Progenitor cell of endocrine pancreas (in vitro differentiated cells): ENCODE measurements around the gene DMBX1. TPM values are rescaled to one million over a fixed set of nuclear protein-coding genes. Genes with fewer than 3 reads are reported as not detected.

Experiments used
- DNase-seq: peaks from one replicate; pipeline ENCODE4 v3.0.0; 2021; ENCODE audit warnings: low spot score; ENCODE audit not compliant: unreplicated experiment
- H3K27ac Mint-ChIP-seq: 2 replicates; pipeline ENCODE4 v1.8.0; 2021; ENCODE audit warnings: mild to moderate bottlenecking, moderate library complexity, mixed read lengths
- H3K27me3 Mint-ChIP-seq: 2 replicates; pipeline ENCODE4 v1.8.0; 2021; ENCODE audit warnings: mixed read lengths
- H3K36me3 Mint-ChIP-seq: 2 replicates; pipeline ENCODE4 v1.8.0; 2022; ENCODE audit warnings: mixed read lengths; ENCODE audit not compliant: insufficient read depth
- H3K4me1 Mint-ChIP-seq: 2 replicates; pipeline ENCODE4 v1.8.0; 2021; ENCODE audit warnings: low read depth, mixed read lengths
- H3K4me3 Mint-ChIP-seq: 2 replicates; pipeline ENCODE4 v1.8.0; 2021; ENCODE audit warnings: low read depth, mild to moderate bottlenecking, moderate library complexity, mixed read lengths
- H3K9me3 Mint-ChIP-seq: 2 replicates; pipeline ENCODE4 v1.8.0; 2021; ENCODE audit warnings: low read depth, mixed read lengths
- total RNA-seq: library from RNA; stranded (reverse); gene quantifications from 2 replicates; pipeline ENCODE4 v1.2.1, GENCODE V29; 2021
- TF ChIP-seq, protein P1 (sequence below): fragments of 200-600 bp; sonication (generic); IDR thresholded peaks from one replicate; pipeline ENCODE4 v1.5.0; 2021; ENCODE audit warnings: antibody characterized with exemption, mild to moderate bottlenecking; ENCODE audit not compliant: unreplicated experiment

DMBX1 gene
- total RNA-seq, 1 donor from 2014 or later = not detected

DNA sequence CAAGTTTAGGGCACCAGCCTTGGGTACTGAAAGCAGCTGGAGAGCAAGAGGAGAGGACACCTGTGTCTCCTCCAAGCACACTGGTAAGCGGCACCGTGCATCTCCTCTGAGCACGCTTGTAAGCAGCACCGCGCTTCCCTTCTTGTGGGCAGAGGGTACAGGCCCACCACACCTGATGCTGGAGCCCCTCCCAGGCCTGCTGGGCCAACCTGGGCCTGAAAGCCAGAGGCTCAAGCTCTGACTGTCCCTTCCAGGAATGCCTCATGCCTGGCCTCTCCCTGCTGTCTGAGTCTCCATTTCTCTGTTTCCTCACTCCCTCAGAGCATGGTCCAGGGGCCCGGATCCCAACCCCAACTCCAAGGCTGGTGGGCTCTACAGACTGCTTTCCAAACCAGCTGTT lies 25.9 kb downstream of the DMBX1 start:
- Mint-ChIP-seq H3K27ac (no peak overlapping the region), H3K36me3 (no peaks in the 10 kb centered on the region), H3K4me1 (peaks cover 16% of the 10 kb centered on the region), H3K27me3 (peaks cover 57% of the 10 kb centered on the region), H3K9me3 (no peaks in the 10 kb centered on the region), H3K4me3 (no peak overlapping the region)
- DNase-seq = no peak
- TF ChIP-seq, protein P1, sequence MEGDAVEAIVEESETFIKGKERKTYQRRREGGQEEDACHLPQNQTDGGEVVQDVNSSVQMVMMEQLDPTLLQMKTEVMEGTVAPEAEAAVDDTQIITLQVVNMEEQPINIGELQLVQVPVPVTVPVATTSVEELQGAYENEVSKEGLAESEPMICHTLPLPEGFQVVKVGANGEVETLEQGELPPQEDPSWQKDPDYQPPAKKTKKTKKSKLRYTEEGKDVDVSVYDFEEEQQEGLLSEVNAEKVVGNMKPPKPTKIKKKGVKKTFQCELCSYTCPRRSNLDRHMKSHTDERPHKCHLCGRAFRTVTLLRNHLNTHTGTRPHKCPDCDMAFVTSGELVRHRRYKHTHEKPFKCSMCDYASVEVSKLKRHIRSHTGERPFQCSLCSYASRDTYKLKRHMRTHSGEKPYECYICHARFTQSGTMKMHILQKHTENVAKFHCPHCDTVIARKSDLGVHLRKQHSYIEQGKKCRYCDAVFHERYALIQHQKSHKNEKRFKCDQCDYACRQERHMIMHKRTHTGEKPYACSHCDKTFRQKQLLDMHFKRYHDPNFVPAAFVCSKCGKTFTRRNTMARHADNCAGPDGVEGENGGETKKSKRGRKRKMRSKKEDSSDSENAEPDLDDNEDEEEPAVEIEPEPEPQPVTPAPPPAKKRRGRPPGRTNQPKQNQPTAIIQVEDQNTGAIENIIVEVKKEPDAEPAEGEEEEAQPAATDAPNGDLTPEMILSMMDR = no peak

DNA sequence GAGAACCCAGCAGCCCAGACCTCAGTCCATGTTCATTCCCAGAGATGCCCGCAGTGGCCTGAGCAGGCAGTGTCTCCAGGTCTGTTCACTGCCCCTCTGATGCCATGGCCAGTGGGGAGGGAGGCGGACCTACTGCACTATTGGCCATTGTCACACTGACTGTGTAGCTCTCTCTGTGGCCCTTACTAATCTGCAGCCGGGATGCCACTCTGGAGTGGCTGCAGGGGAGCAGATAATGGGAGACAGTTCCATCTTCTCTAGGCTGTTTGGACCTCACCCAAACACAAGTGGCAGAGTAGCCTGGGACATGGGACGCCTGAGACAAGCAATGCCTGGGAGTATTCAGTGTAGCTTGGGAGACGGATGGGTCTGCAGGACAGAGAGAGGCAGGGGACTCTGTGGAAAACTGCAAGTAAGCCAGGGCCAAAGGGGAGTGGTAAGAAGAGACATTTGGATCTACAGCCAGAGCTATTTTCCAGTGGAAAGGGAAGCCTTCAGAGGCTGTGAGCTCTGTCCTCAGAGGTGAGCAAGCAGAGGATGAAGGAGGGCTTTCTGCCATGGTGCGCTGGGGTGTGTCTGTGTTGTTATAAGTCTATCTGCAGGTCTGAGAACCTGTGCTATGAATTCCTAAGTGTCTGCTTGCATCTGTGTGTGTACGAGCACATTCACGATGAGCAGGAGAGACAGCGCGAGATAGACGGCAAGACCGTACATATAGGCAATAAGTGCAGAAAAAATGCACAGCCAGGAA lies 26.7 kb downstream of the DMBX1 start:
- Mint-ChIP-seq H3K4me1 (peaks cover 17% of the 10 kb centered on the region), H3K27me3 (peaks cover 59% of the 10 kb centered on the region), H3K9me3 (no peaks in the 10 kb centered on the region), H3K4me3 (no peak overlapping the region), H3K36me3 (no peaks in the 10 kb centered on the region), H3K27ac (no peak overlapping the region)
- DNase-seq = no peak
- TF ChIP-seq, protein P1 = no peak

DNA sequence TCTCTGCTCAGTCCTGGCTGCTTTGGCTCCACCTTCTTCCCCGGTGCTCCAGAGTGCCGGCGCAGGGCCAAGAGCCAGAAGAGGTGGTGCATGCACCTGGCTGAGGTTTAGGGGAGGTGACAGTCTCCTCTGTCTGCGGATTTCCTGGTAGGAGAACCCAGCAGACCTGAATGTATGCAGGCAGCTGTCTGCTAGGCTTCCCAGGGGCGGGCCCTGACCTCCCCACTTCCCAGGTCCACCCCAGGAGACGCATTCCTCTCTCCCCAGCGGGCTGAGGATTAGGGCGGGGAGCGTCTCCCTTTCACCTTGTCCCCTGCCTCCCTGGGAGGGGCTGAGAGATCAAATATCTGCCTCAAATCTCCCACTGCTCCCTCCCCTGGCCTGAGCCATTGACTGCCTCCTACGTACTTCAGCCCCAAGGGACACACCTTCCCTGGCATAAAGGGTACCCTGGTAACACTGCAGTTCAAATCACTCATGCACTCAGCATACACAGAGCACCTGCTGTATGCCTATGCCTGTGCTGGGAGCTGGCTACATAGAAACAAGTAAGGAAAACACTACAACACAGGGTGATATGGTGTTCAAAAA lies 27.5 kb downstream of the DMBX1 start:
- no peaks in the 10 kb centered on the region for H3K36me3 Mint-ChIP-seq
- no peaks in the 10 kb centered on the region for H3K9me3 Mint-ChIP-seq
- no peak overlapping the region for H3K27ac Mint-ChIP-seq
- H3K4me3 Mint-ChIP-seq = no peak overlapping the region
- H3K4me1 Mint-ChIP-seq = peaks cover 17% of the 10 kb centered on the region
- TF ChIP-seq, protein P1 = no peak
- DNase-seq = no peak
- peaks cover 62% of the 10 kb centered on the region for H3K27me3 Mint-ChIP-seq

DNA sequence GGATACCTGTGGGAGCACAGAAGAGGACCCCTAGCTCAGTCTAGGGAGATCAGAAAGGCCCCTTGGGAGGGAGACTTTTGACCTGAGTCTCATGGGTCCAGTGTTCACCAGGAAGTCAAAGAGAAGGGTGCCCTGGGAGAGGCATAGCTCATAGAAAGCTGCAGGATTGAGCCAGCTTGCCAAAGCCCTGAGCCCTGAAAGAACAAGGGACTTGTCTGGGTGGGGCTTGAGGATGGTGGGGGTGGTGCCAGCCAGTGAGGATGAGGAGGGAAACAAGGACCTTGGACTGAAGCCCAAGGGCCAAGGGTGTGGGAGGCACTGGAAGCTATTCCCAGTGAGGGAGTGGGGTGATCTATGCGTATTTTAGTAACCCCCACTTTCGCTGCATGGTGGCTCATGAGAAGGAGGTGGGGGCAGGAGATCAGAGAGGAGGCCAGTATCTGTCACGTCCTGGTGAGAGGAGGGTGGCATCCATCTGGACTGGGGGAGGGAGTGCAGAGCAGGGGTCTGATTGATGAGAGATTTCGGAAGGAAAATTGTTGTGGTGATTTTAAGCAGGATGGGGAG lies 28.4 kb downstream of the DMBX1 start:
- Mint-ChIP-seq H3K27me3 (peaks cover 62% of the 10 kb centered on the region), H3K27ac (no peak overlapping the region), H3K4me3 (no peak overlapping the region), H3K36me3 (no peaks in the 10 kb centered on the region), H3K4me1 (peaks cover 21% of the 10 kb centered on the region), H3K9me3 (no peaks in the 10 kb centered on the region)
- DNase-seq = no peak
- TF ChIP-seq, protein P1 = no peak

DNA sequence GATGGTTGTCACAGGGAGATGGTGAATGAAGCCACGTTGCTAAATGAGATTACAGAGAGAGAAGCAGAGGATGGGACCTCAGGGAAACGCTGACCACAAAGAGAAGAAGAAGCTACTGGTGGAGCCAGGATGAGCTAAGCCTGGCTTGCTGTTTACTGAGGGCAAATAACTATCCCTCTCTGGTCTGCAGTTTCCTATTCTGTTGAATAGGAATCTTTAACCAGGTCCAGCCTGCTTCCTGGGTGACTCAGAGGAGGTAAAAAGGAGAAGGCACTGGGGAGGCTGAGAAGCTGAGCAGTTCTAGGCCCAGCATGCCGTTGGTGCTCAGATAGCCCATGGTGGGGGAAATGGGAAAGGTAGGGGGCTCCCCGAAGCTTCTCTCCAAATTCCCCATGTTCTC lies 29.6 kb downstream of the DMBX1 start:
- H3K27ac Mint-ChIP-seq = no peak overlapping the region
- no peak overlapping the region for H3K4me3 Mint-ChIP-seq
- no peaks in the 10 kb centered on the region for H3K9me3 Mint-ChIP-seq
- DNase-seq = no peak
- TF ChIP-seq, protein P1 = no peak
- H3K27me3 Mint-ChIP-seq = peaks cover 67% of the 10 kb centered on the region
- H3K4me1 Mint-ChIP-seq = peaks cover 21% of the 10 kb centered on the region
- no peaks in the 10 kb centered on the region for H3K36me3 Mint-ChIP-seq
